Subcutaneous abdominal adipose tissue (tissue), 5 donors: ENCODE results near the gene BUB1B.
"Not testable (repeated sequence)": the region's sequence is repeated elsewhere in the genome, so short reads cannot be mapped to it uniquely, and the experiment has no call there.

Source experiments
- H3K27ac ChIP-seq: one replicate; pipeline ENCODE4 v1.7.0; 2013; ENCODE audit warnings: low read depth, mild to moderate bottlenecking, inconsistent platforms, low read length, moderate library complexity
- H3K27me3 ChIP-seq, 5 donors: one replicate each; pipeline ENCODE4 v1.7.0; 2013; ENCODE audit warnings: low read length in 5 of 5, inconsistent platforms in 1 of 5; ENCODE audit not compliant: control insufficient read depth in 5 of 5, insufficient read depth in 4 of 5
- H3K36me3 ChIP-seq, 5 donors: one replicate each; pipeline ENCODE4 v1.7.0; 2013; ENCODE audit warnings: low read length in 5 of 5; ENCODE audit not compliant: control insufficient read depth in 5 of 5, insufficient read depth in 5 of 5
- H3K4me1 ChIP-seq, 5 donors: one replicate each; pipeline ENCODE4 v1.7.0; 2013; ENCODE audit warnings: low read length in 5 of 5, mild to moderate bottlenecking in 3 of 5, moderate library complexity in 1 of 5; ENCODE audit not compliant: control insufficient read depth in 5 of 5, insufficient read depth in 5 of 5
- H3K4me3 ChIP-seq, 5 donors: one replicate each; pipeline ENCODE4 v1.7.0; 2013; ENCODE audit warnings: low read length in 5 of 5, low read depth in 1 of 5
- H3K9ac ChIP-seq, 5 donors: one replicate each; pipeline ENCODE4 v1.7.0; 2013; ENCODE audit warnings: low read length in 5 of 5, mild to moderate bottlenecking in 4 of 5, moderate library complexity in 3 of 5
- H3K9me3 ChIP-seq, 5 donors: one replicate each; pipeline ENCODE4 v1.7.0; 2013; ENCODE audit warnings: low read length in 5 of 5; ENCODE audit not compliant: control insufficient read depth in 5 of 5
- donor health status: healthy.
- donor health status: healthy.
- donor health status: healthy.
- donor health status: healthy.
- donor health status: healthy.

BUB1B gene

DNA sequence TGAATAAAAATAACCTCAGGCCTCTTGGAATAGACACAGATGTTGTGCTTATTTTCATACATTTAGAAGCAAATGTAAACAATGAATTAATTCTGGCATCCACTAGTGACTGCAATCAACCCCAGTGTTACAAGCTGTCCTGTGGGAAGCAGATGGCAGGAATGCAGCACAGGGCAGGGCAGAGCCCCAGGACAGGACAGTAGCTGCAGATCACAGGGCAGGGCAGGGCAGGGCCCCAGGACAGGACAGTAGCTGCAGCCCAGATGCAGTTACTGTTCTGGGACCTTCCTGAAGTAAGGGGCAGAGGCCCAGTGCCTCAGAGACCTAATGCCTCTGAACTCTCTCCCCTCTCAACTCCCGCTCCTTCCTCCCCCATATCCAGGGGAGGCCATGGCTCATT is 37.9 kb upstream of the BUB1B start:
- H3K4me1 ChIP-seq, H3K27me3 ChIP-seq, H3K27ac ChIP-seq, H3K36me3 ChIP-seq, H3K9me3 ChIP-seq, H3K4me3 ChIP-seq, H3K9ac ChIP-seq: not testable (repeated sequence)

GRCh38 chr15:40123863-40124262 is 37.0 kb upstream of the BUB1B start:
- H3K27me3 ChIP-seq, H3K4me3 ChIP-seq, H3K36me3 ChIP-seq, H3K9ac ChIP-seq, H3K9me3 ChIP-seq, H3K4me1 ChIP-seq, H3K27ac ChIP-seq: not testable (repeated sequence)

- not testable (repeated sequence) for H3K4me3 ChIP-seq, H3K36me3 ChIP-seq, H3K9me3 ChIP-seq, H3K27ac ChIP-seq, H3K4me1 ChIP-seq, H3K27me3 ChIP-seq, H3K9ac ChIP-seq
These were observed 36.5 kb upstream of the BUB1B start for GRCh38 chr15:40124333-40124732.

- not testable (repeated sequence) for H3K9me3 ChIP-seq, H3K9ac ChIP-seq, H3K36me3 ChIP-seq, H3K27me3 ChIP-seq, H3K27ac ChIP-seq, H3K4me3 ChIP-seq, H3K4me1 ChIP-seq
These were observed 36.0 kb upstream of the BUB1B start for GRCh38 chr15:40124807-40125285.

- Histone ChIP-seq H3K27me3 (peaks cover 0 to 8% (median 6%) of the 10 kb centered on the region in 5 donors), H3K9me3 (no peaks in the 10 kb centered on the region), H3K4me1 (peaks cover 0 to 2% (median 0%) of the 10 kb centered on the region in 5 donors), H3K4me3 (no peak overlapping the region), H3K27ac (no peak overlapping the region), H3K9ac (no peak overlapping the region), H3K36me3 (no peaks in the 10 kb centered on the region)
These were observed 34.9 kb upstream of the BUB1B start for GRCh38 chr15:40125950-40126349.

GRCh38 chr15:40128766-40129660 is 31.9 kb upstream of the BUB1B start:
- Histone ChIP-seq H3K36me3 (no peaks in the 10 kb centered on the region), H3K9ac (no peak overlapping the region)

GRCh38 chr15:40130118-40130517 is 30.8 kb upstream of the BUB1B start:
- no peaks in the 10 kb centered on the region for H3K9me3 ChIP-seq
- H3K36me3 ChIP-seq: no peaks in the 10 kb centered on the region
- peaks cover 0 to 10% (median 6%) of the 10 kb centered on the region in 5 donors for H3K27me3 ChIP-seq
- H3K27ac ChIP-seq: no peak overlapping the region
- H3K4me3 ChIP-seq: no peak overlapping the region
- no peak overlapping the region for H3K9ac ChIP-seq
- no peaks in the 10 kb centered on the region for H3K4me1 ChIP-seq

More at GRCh38 chr15:40128766-40129660, 31.9 kb upstream of the BUB1B start:
- H3K4me1 ChIP-seq: no peaks in the 10 kb centered on the region
- H3K9me3 ChIP-seq: no peaks in the 10 kb centered on the region
- H3K4me3 ChIP-seq: no peak overlapping the region
- peaks cover 0 to 10% (median 6%) of the 10 kb centered on the region in 5 donors for H3K27me3 ChIP-seq
- H3K27ac ChIP-seq: no peak overlapping the region

DNA sequence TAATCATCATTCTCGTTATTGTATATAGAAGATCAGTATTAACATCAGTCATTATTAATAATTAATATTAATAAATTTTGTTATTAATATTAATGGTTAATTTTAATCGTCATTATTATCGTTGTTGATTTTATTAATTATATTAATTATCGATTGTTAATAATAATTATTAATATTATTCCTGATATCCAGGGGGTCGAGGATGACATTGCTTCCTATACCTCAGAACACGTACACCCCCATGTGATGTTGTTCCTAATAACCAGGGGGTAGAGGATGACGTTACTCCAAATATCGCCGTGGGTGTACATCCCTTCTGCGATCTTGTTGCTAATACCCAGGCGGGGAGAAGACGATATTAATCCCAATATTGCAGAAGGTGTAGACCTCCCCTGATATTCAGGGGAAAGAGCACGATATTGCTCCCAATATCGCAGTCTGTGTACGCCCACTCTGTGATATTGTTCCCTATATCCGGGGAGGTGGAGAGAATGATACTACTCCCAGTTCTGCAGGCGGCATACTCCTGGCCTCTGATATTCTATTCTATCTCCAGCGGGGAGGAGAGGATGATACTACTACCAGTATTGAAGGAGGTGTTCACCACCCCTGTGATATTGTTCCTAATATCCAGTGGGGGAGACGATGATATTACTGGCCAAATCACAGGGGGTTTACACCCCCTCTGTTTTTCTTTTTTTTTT is 29.9 kb upstream of the BUB1B start:
- peaks cover 0 to 10% (median 6%) of the 10 kb centered on the region in 5 donors for H3K27me3 ChIP-seq
- H3K4me3 ChIP-seq: no peak overlapping the region
- H3K27ac ChIP-seq: no peak overlapping the region
- no peaks in the 10 kb centered on the region for H3K9me3 ChIP-seq
- no peaks in the 10 kb centered on the region for H3K36me3 ChIP-seq
- no peaks in the 10 kb centered on the region for H3K4me1 ChIP-seq
- no peak overlapping the region for H3K9ac ChIP-seq

DNA sequence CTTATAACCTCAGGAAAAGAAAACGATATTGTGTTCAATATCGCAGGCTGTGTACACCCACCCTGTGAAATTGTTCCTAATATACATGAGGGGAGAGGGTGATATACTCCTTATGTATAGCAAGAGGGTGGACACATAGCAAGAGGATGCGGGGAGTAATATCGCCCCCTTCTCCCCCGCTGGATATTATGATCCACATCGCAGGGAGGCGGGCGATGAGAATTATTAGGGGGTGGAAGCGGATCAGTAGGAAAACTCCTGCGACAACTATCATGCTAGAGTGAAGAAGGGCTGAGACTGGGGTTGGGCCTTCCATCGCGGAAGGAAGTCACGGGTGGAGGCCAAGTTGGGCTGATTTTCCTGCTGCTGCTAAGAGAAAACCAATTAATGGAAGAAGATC is 27.3 kb upstream of the BUB1B start:
- Histone ChIP-seq H3K36me3 (no peaks in the 10 kb centered on the region), H3K27ac (no peak overlapping the region), H3K9me3 (no peaks in the 10 kb centered on the region), H3K4me3 (no peak overlapping the region), H3K4me1 (no peaks in the 10 kb centered on the region), H3K9ac (no peak overlapping the region), H3K27me3 (peaks cover 0 to 10% (median 3%) of the 10 kb centered on the region in 5 donors)

DNA sequence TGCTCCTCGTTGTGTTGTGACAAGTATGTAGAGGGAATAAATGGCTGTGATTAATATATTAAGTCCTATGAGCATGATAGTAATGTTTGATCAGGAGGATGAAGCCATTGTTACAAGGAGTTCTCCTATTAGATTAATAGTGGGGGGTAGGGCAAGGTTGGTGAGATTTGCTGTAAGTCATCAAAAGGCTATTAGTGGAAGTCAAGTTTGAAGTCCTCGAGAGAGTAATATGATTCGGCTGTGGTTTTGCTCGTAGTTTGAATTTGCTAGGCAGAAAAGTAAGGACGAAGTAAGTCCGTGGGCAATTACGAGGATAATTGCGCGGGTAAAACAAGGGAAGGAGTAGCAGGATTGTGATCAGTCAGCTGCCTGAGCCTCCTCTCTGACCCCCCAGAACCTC is 26.0 kb upstream of the BUB1B start:
- peaks cover 0 to 6% (median 0%) of the 10 kb centered on the region in 5 donors for H3K27me3 ChIP-seq
- no peak overlapping the region for H3K27ac ChIP-seq
- H3K4me3 ChIP-seq: no peak overlapping the region
- H3K9ac ChIP-seq: no peak overlapping the region
- no peaks in the 10 kb centered on the region for H3K36me3 ChIP-seq
- H3K9me3 ChIP-seq: no peaks in the 10 kb centered on the region
- H3K4me1 ChIP-seq: no peaks in the 10 kb centered on the region
